Esophagus (tissue), 2 donors: ENCODE measurements around the gene C10orf90. TPM values are rescaled to one million over a fixed set of nuclear protein-coding genes. Genes with fewer than 3 reads are reported as not detected.

ENCODE experiments used
- H3K27ac ChIP-seq, 2 donors: one replicate each; pipeline ENCODE4 v1.5.1; 2013; ENCODE audit warnings: low read depth in 2 of 2, mild to moderate bottlenecking in 2 of 2, inconsistent platforms in 1 of 2, low read length in 1 of 2, moderate library complexity in 1 of 2
- H3K27me3 ChIP-seq, 2 donors: one replicate each; pipeline ENCODE4 v1.6.1; 2013; ENCODE audit warnings: low read length in 2 of 2, control low read depth in 1 of 2, mild to moderate bottlenecking in 1 of 2; ENCODE audit not compliant: insufficient read depth in 2 of 2, control insufficient read depth in 1 of 2
- H3K36me3 ChIP-seq, 2 donors: one replicate each; pipeline ENCODE4 v1.6.1; 2013; ENCODE audit warnings: low read length in 1 of 2; ENCODE audit not compliant: control insufficient read depth in 2 of 2, insufficient read depth in 2 of 2
- H3K4me1 ChIP-seq, 2 donors: one replicate each; pipeline ENCODE4 v1.6.1; 2013; ENCODE audit warnings: low read length in 1 of 2; ENCODE audit not compliant: control insufficient read depth in 2 of 2, insufficient read depth in 2 of 2
- H3K4me3 ChIP-seq, 2 donors: one replicate each; pipeline ENCODE4 v1.5.1; 2013; ENCODE audit warnings: low read length in 2 of 2, mild to moderate bottlenecking in 2 of 2, low read depth in 1 of 2, moderate library complexity in 1 of 2
- H3K9me3 ChIP-seq, 2 donors: one replicate each; pipeline ENCODE4 v1.6.1; 2013; ENCODE audit warnings: mild to moderate bottlenecking in 2 of 2, low read depth in 1 of 2, low read length in 1 of 2, moderate library complexity in 1 of 2; ENCODE audit not compliant: control insufficient read depth in 2 of 2, insufficient read depth in 1 of 2
- WGBS, 2 donors: extraction: QIAGEN DNeasy Blood & Tissue Kit; methylation state at CpG; one replicate each; pipeline ENCODE4 v1.1.7; 2013; 5-methylcytosine and 5-hydroxymethylcytosine counted together
- polyA plus RNA-seq, 2 donors: library from polyadenylated mRNA; stranded (reverse); fragments of 200-250 nt; gene quantifications; one replicate each; pipeline ENCODE4 v1.2.3, GENCODE V29; 2013
- donor health status: healthy with polysubstance abuse.
- donor health status: Bipolar disorder and iron deficiency.

Gene C10orf90
- polyA plus RNA-seq, 2 donors, result 0.05 TPM; not detected in 1

DNA sequence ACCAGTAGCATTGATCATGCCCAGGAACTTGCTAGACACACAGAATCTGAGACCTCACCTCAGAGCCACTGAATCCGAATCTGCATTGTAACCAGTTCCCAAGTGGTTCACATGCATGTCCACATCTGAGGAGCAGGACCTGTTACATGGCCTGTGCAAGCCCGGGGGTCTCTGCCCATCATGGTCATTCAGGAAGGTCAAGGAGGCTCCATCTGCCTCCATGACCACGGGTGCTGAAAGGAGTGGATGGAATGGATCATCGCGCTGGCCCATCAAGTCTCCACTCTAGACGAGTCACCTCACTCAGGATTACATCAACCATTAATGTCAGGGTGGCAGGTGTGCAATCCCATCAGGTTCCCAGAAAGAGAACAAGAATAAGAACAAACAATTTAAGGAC lies 196.5 kb downstream of the C10orf90 start:
- Histone ChIP-seq H3K27ac (no peak overlapping the region), H3K9me3 (peaks cover 0 to 6% of the 10 kb centered on the region in 2 donors), H3K4me3 (no peak overlapping the region), H3K27me3 (no peaks in the 10 kb centered on the region), H3K36me3 (no peaks in the 10 kb centered on the region), H3K4me1 (no peaks in the 10 kb centered on the region)
- WGBS, 2 donors, result 91 to 94% methylated on average over 6 of the region's 6 CpGs

DNA sequence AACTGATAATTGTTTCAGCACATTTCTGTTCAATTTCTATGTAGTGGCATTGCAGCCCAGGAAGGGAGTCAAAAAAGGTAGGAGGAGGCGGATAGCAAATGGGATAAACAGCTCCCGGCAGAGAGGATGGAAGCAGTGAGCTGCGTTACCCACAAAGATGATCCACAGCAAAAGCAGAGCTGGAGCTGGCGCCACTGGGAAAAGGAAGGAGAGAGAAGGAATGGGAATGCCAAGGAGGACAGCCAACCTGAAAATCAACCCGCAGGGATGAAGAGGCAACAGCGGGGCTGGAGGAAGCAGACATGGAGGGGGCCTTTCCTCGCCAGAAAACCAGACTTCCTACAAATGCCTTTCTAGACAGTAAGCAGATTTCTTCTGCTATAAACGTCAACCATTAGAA lies 199.5 kb downstream of the C10orf90 start:
- H3K4me1 ChIP-seq, result no peaks in the 10 kb centered on the region
- no peak overlapping the region for H3K4me3 ChIP-seq
- WGBS, 2 donors, result 75 to 76% methylated on average over 8 of the region's 8 CpGs
- peaks cover 0 to 2% of the 10 kb centered on the region in 2 donors for H3K9me3 ChIP-seq
- H3K27me3 ChIP-seq, result no peaks in the 10 kb centered on the region
- no peak overlapping the region for H3K27ac ChIP-seq
- H3K36me3 ChIP-seq, result no peaks in the 10 kb centered on the region

DNA sequence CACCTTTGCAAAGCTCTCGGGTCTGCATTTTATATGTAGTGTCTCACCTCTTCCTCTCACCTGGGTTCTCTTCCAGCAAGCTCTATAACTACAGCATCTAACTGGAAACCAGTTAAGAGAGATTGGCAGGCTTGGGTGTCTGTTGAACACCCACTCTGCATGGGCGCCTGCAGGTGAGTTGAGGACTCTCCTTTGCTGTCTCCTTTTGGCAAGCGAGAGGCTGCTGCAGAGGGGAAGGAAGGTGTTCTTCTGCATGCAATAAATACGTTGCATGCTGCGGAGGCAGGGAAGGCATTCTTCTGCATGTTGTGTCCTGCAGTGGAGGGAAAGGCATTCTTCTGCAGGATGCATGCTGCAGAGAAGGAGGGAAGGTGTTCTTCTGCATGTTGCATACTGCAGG lies 200.8 kb downstream of the C10orf90 start:
- H3K4me3 ChIP-seq, result no peak overlapping the region
- H3K36me3 ChIP-seq, result no peaks in the 10 kb centered on the region
- peaks cover 0 to 2% of the 10 kb centered on the region in 2 donors for H3K9me3 ChIP-seq
- 81% methylated on average over 5 of the region's 5 CpGs for WGBS, 2 donors
- H3K4me1 ChIP-seq, result no peaks in the 10 kb centered on the region
- H3K27ac ChIP-seq, result no peak overlapping the region
- H3K27me3 ChIP-seq, result no peaks in the 10 kb centered on the region

DNA sequence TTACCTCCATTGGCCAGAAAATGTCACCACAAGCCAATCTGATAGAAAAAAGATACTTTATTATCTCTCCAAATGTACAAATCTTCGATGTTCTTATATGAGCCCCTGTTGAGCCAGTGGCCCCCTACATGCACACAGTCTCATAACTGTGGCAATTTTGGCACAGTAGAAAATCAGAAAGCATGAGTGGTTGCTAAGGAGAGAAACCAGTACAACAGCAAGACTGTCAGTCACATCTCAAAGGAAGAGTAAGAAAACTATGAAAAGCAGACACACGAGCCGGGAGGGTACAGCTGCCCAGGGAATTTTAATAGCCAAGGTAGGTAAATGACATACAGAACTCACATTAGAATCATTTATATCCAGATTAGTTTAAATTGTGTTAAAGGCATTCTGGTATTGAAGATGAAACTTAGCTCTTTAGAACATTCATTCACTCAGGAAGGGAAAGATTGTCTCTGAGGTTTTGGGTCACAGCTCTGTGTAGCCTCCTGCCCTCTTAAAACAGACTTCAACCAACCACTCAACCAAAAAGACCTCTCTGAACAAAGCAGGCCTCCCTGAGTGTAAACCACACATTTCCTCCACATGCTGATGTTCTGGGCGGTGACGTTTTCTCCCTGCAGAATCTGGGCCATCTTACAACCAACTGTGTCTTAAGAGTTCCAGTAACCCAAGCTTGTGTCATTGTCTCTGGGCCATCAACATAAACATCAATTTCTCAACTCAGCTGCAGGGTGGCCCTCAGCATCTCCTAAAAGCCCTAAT lies 201.4 kb downstream of the C10orf90 start:
- no peaks in the 10 kb centered on the region for H3K36me3 ChIP-seq
- no peak overlapping the region for H3K4me3 ChIP-seq
- 76 to 78% methylated on average over 5 of the region's 5 CpGs for WGBS, 2 donors
- H3K4me1 ChIP-seq, result no peaks in the 10 kb centered on the region
- peaks cover 0 to 2% of the 10 kb centered on the region in 2 donors for H3K9me3 ChIP-seq
- no peaks in the 10 kb centered on the region for H3K27me3 ChIP-seq
- H3K27ac ChIP-seq, result no peak overlapping the region

DNA sequence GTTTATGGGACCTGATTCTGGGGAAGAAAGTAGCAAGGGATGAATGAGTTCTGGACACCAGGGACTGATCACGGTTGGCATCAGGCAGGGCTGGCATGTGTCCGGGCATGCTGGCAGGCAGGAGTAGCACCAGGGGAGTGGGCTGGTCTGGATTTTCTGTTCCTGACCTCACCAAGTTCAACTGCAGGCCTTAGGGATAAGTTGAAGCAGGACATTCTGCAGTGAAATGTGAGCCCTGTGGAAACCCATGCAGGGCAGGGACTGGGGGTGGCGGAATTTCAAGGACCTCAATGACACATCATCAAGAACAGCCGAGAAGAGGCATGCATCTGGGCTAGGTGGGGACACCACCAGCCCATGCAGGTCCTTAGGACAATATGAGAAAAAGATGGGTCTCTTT lies 202.0 kb downstream of the C10orf90 start:
- H3K27me3 ChIP-seq, result no peaks in the 10 kb centered on the region
- no peaks in the 10 kb centered on the region for H3K4me1 ChIP-seq
- H3K27ac ChIP-seq, result no peak overlapping the region
- no peaks in the 10 kb centered on the region for H3K36me3 ChIP-seq
- H3K4me3 ChIP-seq, result no peak overlapping the region
- 84 to 85% methylated on average over 4 of the region's 4 CpGs for WGBS, 2 donors
- H3K9me3 ChIP-seq, result peaks cover 0 to 2% of the 10 kb centered on the region in 2 donors

DNA sequence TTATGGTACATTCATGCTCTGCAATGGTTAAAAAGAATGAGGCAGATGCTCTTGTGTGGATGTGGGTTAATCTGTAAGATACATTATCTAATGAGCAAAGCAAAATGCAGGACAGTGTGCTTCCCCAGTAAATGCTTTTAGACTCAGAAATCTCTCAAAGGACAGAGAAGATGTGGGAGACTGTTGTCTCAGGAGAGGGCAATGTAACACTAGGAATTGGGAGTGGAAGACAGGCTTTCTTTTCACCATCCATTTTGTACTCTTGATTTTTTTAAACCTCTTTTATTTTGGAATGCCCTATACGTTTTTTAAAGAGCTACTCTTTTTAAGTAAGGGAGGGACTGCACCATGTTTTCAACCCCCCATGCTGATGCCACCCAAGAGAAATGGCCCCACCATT lies 204.7 kb downstream of the C10orf90 start:
- Histone ChIP-seq H3K4me3 (no peak overlapping the region), H3K27ac (no peak overlapping the region), H3K9me3 (peaks cover 0 to 2% of the 10 kb centered on the region in 2 donors), H3K4me1 (no peaks in the 10 kb centered on the region), H3K27me3 (no peaks in the 10 kb centered on the region), H3K36me3 (no peaks in the 10 kb centered on the region)
- WGBS, 2 donors, result 20 to 28% methylated on average over 1 of the region's 1 CpG

DNA sequence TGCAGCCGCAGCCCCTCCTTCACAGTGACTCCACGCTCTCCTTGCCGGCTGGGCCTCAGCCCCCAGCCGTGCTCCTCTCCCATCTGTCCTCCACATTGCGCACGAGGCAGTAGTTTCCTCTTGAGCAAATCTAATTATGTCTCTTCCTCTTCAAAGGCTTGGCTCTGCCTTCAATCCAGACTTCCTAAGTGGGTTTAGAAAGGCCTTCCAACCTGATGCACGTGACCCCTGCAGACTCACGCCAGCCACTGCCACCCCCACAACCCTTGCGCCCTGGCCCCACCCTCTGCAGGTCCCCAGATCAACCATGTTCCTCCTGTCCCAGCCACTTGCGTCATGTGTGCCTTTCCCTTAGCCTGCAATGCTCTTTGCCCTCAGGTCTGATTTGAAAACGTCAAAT lies 207.2 kb downstream of the C10orf90 start:
- H3K27ac ChIP-seq, result no peak overlapping the region
- no peaks in the 10 kb centered on the region for H3K9me3 ChIP-seq
- H3K27me3 ChIP-seq, result no peaks in the 10 kb centered on the region
- no peaks in the 10 kb centered on the region for H3K36me3 ChIP-seq
- WGBS, 2 donors, result 59 to 63% methylated on average over 11 of the region's 11 CpGs
- H3K4me3 ChIP-seq, result no peak overlapping the region
- peaks cover 0 to 4% of the 10 kb centered on the region in 2 donors for H3K4me1 ChIP-seq

DNA sequence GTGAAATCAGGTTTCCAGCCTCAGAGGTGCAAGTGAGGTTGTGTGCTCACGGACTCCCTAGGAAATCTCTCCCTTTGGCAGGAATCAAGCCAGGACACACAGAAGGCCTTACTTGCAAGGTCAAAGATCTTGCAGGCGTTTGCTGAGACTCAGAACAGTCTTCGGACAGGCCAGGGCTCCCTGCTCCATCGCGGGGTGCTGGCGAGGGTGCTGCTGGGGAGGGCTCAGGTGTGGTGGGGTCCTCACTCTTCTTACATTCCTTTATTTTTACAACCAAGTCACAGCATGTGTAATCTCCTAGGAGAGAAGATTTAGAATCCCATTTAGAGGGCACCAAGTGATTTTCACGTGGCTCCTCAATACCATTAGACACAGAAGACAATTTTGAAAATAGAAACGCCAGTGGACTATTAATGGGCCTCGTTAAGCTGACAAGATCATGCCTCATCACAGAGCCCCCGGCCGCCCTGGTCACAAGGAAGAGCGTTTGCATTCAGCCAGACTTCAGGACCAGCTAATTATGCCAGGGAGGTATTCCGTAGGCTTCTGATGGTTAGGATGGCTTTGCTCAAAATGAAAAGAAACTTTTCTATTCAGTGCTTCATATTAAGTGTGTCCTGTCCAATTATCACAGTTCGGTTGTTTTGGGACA lies 209.1 kb downstream of the C10orf90 start:
- Histone ChIP-seq H3K27me3 (no peaks in the 10 kb centered on the region), H3K27ac (no peak overlapping the region), H3K9me3 (no peaks in the 10 kb centered on the region), H3K4me3 (no peak overlapping the region), H3K4me1 (peaks cover 0 to 4% of the 10 kb centered on the region in 2 donors), H3K36me3 (no peaks in the 10 kb centered on the region)
- 85 to 89% methylated on average over 14 of the region's 14 CpGs for WGBS, 2 donors

DNA sequence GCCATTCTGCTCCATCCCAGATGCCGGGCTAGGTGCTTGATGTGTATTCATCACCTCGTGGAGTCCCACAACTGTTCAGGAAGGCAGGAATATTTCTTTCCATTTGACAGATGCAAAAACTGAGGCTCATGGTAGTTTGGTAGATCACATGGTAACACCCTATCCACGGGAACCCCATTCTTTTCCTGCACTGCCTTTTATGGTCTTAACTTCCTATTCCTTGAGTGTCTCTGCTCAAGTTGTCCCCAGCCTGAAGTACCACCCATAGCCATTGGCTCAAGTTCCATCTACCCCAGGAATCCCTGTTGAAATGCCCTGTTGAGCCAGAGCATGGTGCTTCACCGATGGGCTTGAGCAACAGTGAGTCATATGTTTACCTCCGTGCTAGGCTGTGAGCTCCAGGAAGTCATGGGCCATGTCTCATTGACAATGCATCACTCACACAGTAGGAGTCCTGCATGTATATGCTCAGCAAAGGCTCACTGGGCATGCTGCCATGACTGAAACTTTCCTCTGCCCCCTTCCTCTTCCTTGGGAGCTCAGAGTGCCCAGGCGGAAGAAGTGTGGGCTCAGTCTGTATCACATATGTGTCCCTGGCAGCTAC lies 210.5 kb downstream of the C10orf90 start:
- Histone ChIP-seq H3K4me1 (peaks cover 0 to 6% of the 10 kb centered on the region in 2 donors), H3K4me3 (no peak overlapping the region), H3K9me3 (no peaks in the 10 kb centered on the region), H3K27ac (peak overlapping the region in 1 of 2 donors; percentile 69), H3K36me3 (no peaks in the 10 kb centered on the region), H3K27me3 (no peaks in the 10 kb centered on the region)
- 67 to 69% methylated on average over 6 of the region's 6 CpGs for WGBS, 2 donors
